NOMO-1 treated with DMSO at 0.1 percent for 48 hours (cell line): ENCODE data around the gene STARD13.

Experiments
- DNase-seq: peaks from one replicate; lab custom pipeline; 2025; ENCODE audit not compliant: unreplicated experiment; lab: John Stamatoyannopoulos, UW

Gene STARD13

DNA sequence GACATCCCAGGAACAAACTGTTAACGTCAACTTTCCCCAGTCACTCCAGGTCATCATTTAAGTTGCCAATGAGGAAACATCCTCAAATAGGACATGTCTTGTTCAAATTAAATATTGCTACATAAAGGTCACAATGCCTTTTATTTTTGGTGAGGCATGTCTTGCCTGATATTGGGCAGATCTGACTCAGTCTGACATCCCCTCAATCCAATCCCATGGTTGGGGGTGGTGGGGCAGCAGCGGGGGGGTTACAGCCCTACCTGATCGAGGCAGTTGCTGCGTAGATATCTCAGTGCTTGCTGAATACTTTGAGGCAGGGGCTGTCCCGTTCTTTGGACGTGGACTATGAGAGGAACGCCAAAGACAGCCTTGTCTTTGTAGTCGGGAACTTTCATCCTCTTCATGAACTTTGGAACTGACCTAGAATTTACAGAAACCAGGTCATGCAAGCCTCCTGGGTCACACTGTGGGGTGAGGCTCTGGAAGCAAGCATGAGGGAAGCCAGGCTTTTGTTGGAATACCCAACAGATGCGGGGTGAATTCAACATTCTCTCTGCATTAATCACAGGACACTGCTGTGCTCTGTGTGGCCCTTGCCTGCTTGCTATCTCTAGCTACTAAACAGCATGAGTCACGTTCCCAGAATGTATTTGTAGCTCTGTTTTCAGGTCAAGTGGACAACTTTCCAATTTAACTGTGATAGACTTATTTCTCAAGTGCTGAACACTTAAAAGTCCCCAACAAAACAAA lies 159.6 kb downstream of the STARD13 start:
- no peak for DNase-seq

DNA sequence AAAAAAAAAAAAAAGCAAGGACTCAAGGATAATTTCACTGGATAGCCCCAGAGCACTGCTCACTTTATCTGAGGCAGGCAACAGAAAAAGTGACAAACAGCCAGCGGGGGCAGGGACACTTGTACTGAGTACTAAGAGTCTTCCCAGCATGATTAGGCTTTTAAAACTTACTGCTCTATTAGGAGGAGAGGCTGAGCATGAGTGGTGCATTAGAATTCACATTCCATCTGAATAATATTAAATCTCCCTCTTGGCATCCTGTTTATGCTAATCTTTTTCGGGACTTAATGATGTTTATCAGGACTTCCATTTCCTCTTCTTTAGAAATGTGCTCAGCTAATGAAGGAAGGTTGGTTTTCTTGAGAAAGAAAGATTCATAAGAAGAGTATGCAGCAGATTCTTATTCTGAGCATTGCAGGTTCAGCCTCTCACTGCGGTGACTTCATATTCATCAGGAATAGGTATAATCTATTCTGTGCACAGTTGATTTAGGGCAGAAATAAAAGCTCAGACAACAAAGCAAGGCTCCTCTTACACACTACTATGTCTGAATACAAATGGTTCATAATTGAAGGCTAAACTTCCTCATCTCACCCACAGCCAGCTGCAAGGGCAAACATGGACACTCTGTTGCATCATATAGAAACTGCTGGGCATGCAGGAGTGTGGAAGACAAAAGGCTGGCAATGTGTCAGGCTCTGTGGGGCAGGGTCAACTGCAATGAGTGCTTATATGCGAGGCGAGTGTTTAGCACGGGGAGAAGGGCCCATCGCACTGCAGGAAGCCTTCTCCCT lies 162.3 kb downstream of the STARD13 start:
- peak; percentile 96 for DNase-seq

DNA sequence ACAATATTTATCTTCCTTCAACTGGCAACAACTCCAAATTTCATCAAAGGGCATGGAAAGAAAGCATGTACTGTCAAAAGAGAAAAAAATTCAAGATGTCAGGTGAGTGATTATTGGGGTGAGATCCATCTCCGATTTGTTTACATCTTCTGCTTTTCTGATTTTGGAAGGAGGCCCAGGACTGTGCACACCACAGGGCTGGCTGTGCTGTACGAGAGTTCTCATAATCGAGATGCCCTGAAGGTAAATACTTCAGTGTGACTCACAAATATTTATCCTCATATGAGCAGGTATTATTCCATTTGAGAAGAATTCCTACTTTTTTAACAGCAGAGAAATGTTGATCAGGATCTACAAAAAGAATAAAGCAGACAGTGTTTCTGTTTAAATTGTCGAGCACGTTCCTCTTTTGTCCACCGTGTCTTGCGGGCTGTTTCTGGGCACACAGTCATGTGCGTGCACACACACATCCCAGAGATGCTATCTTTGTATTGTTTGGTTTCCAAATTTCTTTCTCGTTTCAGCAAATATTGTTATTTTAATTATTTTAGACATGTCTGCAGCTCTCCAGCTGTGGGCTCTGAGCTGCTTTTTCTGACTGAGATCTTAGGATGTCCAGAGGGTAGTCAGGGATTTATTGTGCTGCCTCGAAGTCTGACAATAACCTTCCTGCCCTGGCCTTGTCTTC lies 165.6 kb downstream of the STARD13 start:
- DNase-seq, result no peak

DNA sequence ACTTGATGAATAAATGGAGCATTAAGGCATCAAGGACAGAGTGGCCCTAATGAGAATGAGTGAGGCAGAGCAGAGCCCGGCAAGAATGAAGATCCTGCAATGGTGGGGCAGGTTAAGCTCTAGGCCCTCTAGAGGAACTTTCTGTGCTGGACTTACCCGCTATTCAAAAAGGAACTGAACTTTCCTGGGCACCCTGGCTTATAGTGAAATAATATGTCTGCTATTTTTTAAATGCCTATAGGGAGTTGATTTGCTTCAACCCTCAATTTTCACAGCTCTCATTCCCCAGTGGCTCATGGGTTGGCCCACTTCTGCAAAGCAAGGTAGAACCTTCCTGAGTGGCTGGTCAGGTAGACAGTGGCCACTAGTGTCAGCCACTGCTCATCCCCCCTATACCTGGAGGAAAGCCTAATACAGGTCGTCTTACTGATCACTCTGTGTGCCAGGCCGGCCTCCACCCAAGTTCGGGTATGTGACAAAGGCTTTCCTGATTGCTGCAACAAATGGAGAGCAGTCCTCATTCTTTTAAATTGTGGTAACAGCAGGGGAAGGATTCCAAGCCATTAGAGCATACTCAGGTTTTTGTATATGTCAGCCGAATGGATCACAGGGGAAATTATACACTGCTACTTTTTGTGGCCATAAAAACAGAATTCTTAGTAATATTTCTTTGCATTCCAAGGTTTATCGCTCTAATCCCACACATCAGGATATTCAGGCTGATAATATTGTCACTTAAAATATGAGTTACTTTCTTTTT lies 166.4 kb downstream of the STARD13 start:
- no peak for DNase-seq

DNA sequence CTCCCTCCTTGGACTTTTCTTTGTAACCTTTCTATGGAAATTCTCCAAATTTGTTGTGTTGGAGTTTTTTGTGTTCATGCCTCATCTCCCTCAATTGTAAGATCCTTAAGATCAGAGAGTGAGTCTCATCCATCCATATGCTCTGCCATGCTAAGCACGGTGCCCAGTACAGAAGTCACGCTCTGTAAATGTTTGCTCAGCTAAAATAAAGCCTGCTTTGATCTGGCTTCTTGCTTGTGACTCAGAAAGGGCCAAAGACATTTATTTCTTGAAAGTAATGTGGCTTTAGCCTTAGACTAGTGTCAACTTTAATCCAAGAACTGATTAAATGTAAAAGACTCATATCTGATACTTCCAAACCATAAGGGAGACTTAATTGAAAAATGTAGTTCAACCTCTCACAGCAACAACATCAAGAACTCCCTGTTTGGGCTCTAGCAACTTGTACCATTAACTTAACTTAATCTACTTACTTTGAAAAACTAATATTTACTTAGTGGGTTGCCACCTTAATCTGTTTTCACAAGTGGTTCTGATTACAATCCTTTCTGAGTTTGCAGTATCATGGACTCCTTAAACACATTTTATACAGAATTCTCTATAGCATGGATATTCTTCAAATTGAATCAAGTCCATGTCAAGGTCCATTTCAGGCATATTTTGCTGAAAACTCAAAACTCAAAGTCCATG lies 169.1 kb downstream of the STARD13 start:
- no peak for DNase-seq

DNA sequence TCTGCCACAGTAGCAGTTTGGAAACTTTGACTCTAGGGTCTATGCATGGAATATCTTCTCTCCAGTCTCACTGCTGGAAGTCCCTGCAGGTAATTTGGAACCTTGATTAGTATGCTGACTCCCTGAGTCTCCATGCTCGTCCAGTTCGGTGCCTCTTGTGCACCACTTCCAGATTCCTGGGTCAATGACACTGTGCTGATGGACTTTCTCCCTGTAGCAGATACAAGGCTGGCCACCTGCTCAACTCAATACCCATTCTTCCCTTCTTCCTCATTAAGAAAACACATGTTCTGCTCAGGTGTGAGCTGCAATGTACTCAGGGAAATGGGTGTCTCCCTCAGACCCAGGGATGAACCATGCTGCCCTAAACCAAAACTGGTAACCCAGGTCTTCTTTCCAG lies 170.3 kb downstream of the STARD13 start:
- DNase-seq, result no peak

DNA sequence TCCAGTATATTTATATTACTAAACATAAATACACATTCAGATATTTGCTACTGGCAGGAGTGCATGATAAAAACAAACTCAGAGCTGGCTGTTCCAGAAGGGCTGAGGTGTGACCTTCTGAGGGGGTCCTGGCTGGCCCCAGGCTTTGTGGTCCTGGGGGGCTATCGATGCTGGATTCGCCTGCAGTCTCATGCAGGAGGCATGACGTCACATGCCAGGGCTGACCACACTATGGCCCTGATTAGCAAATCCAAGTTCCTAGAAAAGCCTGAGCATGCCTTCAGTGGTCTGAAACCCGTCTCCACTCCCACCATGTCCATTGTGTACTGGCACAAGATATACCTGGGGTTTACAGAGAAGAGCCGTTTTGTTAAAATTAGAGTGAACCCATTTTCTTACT lies 171.4 kb downstream of the STARD13 start:
- no peak for DNase-seq

DNA sequence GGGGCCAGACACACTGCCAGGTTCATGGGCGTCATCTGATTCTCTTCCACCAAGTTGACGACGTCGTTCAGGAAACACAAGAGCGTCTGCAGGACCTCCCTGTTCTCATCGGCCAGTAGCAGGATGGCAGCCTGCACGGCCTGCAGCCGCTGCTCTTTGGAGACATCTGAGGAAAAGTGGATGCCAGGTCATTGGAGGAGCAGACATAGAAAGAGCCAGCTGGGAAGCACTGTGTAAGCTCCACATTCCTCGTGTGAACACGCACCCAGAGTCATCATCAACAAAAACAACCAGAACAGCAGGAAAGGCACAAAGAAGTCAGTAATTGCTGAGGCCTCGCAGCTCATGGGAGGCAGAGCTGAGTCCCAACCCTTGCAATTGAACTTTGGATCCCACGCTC lies 172.8 kb downstream of the STARD13 start:
- no peak for DNase-seq

DNA sequence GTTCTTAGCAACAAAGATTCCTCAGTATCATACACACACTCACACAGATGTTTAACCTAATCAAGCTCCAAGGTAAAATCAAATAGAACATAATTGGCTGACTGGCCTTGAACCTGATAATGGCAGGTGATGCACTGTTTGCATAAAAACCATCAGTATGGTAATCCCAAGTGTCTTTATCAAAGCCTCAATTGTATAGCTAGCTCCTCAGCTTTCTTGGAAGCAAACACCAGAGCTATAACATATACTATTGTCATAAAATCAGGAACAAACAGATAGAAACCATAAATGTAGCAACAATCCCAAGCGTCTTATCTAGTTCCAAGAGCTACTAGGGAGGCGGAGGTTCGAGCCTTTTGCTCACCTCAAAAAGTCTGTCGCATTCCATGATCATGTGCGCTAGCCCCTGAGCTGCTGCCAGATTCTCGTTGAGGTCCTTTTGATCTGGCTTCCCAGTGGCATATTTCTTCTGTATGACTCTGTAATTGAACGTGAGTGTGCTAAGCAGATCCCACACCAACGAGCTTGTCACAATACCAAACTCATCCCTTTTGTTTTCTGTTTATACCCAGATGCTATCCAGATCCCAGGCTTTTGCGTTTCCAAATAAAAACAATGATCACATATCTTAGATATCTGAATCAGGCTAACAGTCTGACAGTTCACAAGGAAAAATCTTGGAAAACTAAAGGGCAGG lies 174.0 kb downstream of the STARD13 start:
- DNase-seq, result no peak

DNA sequence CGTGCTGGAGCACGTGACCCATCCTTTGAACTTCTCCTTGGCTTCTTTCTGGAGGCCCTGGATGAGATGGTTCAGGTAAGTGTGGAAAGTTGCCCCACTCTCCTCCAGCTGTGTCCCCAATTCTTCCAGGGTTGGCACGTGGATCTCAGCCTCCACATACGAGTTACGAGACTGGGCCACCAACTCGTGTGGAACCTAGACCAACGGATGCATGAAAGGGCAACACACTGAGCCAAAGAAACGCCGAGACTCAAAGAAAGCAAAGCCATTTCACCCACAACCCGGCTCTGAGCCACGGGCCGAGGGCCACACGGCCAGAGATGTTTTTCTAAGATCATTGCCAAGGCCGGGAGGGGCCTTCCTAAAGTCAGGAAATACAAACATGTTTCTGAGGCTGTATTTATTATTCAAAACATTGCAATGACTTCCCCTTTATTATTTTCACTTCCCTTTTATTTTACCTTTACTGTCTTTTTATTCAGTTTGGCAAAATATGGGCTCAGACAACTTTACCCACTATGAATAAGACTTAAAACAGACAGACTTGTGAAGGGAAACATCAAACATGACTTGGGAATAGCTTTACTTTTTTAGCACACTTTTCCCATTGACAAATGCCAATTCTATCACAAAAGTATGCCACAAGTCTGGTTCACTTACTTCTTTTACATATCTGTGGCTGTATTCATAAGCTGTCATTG lies 174.7 kb downstream of the STARD13 start:
- DNase-seq, result no peak

DNA sequence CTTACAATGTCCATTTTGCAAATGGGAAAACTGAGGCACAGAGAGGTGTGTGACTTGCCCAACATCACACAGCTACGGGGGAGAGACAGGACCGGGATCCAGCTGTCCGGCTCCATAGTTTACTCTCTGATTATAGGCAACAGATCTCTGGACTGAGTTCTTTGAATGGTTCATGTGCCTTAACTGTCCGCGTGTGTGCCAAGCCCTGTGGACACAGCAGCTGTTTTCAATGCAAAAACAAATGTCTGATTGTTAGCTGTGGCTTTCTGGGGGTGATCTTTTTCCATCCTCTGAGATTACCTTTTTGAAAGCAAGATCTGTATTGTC lies 175.2 kb downstream of the STARD13 start:
- no peak for DNase-seq

DNA sequence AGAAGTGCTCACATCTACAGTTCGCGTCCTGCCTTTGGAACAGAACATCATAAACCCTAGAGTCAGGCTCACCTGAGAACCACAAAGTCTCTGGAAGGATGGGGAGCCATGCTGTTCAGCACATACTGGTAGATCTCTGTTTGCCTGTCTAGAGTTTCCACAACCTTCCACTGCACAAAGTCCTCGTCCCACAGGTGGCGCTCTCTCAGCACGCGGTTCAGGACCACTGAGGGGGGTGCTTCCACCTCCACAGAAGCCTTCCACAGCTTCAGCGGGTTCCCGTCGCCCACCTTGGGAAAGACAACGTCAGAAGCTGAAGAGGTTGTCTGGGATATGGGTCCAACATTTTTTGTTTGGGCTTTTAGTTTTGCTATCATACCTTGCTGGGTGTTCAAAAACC lies 175.8 kb downstream of the STARD13 start:
- DNase-seq, result no peak

DNA sequence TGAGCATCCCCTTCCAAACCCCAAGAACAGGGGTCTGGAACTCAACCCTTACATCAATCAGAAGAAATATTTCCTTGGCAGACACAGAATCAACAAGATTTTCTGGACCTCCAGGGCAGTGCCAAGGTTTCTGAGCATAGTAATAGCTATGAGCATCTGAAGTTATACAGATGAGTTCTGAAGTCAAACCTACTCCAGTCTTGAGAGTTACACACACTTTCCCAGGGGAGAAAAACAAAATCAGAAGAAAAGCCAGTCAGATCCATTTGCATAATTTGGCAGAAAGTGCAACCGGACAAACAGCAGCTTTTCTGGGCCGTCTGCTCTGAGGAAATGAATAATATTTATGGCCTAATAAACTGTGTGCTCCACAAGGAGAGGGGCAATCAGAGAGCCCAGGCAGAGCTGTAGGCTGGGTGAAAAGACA lies 176.3 kb downstream of the STARD13 start:
- DNase-seq, result no peak

DNA sequence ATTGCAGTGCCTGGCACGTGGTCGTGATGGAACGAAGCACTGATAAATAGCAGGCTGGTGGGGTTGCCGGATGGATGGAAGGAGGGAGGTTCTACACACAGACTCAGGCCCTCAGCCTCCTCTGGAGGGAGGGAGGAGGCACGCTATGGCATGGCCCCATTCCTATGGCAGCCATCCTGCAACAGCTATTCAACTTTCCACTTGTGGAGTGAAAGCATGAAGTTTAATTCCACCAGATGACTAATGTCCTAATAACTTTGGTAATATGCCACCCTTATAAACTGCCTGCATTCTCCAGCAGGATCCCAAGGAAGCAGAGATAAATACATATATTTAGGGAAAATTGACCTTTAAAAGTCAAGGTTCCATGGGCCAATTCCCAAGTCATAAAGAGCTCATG lies 176.9 kb downstream of the STARD13 start:
- DNase-seq, result no peak

DNA sequence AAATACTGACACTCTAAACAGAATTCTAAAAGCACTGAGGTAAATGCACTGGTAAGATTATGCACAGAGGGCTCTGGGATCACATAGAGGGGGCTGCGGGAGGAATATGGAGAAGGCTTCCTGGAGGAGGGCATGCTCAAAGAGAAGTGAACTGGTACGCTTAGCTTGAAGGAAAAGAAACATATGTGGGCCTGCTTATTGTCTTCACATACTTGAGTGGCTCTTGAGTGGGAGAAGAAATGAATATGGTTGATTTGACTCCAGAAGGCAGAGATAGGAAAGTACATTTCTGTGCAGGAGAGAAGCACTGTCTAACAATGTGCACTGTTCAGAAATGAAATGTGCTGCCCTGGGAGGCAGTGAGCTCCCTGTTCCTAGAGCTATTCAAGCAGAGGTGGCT lies 178.2 kb downstream of the STARD13 start:
- DNase-seq, result no peak

DNA sequence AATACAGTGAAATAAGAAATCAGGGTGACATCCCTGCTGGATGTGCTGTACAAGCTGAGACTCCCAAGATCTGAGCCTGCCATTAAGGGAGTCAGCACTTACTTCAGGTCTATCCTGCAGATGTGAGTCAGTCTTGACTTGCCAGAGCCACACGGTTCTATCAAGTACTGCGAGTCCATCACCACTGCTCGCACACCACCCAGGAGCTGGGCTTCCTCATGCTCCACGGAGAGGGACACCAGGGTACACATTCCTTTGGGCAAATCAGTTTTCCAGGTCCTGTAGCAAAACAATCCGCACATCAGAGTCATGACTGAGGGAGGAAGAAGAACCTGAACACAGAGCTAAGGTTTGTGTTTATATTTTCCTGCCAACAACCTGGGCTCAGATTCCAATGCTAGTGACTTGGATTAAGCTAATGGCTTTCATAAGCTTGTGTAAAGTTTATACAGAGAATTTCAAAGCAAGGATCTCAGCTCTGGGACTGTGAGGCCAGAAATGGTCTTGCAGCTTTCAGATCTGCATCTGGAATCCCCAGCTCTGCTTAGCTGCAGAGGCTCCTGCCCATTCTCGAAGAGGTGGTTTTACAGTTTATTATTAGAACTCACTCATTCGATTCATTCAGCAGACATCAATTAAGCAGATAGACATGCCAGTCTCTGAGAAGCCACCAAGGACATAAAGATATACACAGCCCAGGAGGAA lies 178.7 kb downstream of the STARD13 start:
- DNase-seq, result no peak

DNA sequence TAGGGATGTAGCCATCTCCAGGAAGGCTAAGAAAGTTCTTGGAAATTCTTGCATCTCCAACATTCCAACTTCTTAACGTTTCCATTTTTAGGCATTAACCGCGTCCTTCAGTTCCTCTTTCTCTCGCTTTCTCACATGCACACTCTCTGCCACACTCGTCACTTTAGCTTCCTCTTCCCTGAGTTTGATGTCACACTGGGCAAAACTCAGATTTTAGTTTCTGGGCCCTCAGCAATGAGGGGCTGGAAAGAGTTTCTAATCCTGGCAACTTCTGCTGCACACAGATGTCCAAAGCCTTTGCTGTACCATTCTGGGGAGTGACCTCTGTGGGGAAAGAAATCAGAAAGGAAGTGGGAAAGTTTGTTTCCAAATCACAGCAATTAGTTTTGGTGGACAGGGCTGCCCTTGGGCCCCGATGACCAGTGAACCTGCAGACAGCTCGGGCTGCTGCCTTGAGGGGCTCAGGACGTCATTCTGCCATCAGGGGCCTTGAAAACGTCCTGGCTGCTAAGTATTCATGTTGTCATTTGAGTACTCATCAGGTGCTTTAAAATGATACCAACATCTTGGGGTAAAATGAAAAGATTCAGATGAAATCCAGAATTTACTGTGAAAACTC lies 180.1 kb downstream of the STARD13 start:
- DNase-seq, result peak; percentile 81

DNA sequence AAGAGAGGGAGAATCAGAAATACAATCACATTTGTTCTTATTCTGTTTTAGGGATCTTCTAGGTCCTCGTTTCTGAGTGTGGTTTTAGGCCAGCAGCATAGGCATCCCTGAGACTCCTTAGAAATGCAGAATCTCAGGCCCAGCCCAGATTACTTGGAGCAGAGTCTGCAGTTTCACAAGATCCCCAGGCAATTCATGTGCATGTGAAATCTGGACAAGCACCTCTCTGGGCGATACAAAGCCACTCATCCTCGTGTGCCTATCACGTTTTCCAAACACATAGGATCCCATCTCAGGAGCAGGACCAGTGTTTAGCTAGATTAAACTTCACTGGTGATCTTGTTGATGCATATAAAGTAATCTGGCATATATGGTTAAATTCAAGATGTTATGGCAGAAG lies 182.1 kb downstream of the STARD13 start:
- no peak for DNase-seq

DNA sequence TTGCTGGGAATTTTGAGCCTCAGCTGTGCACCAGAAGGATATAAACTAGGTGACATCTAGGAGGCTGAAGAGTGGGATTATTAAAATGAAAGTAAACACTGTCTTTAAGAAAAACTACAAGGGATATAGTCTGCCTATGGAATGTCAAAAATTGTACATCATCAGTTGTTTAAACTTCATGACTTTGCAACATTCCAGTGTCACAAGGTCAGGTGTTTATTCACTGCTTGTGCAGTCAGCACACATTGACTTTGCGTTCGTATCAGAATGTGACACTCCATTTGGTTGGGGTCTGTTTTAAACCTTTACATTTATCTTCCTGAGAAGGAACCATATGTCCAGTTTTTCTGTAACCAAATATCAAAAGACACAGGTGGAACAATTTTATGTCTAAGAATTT lies 183.7 kb downstream of the STARD13 start:
- no peak for DNase-seq
